Common myeloid progenitor, CD34-positive (primary cell): Measurements from ENCODE around the gene TPP1.

Source experiments
- CTCF ChIA-PET: fragments of 350-600 bp; sonication (Branson Sonifier 250); formaldehyde crosslinking; loops from one replicate; lab custom pipeline; 2021; ENCODE audit warnings: antibody characterized with exemption; lab: Charles Lee
- POLR2A ChIA-PET: fragments of 350-600 bp; sonication (Branson Sonifier 250); formaldehyde crosslinking; loops from one replicate; lab custom pipeline; 2021; ENCODE audit warnings: antibody characterized with exemption; lab: Charles Lee
- DNase-seq, 3 donors: peaks; one replicate each; pipeline versions ENCODE4 v3.0.0 to v3.0.0-alpha.2; 2013
- H3K27ac ChIP-seq, 2 experiments: 1 replicate in 1 of 2; 2 replicates in 1 of 2; pipeline ENCODE4 v1.7.0; 2013; ENCODE audit warnings: inconsistent platforms in 2 of 2, low read length in 2 of 2, mild to moderate bottlenecking in 2 of 2, low read depth in 1 of 2, moderate library complexity in 1 of 2; ENCODE audit not compliant: severe bottlenecking in 2 of 2, insufficient read depth in 1 of 2, poor library complexity in 1 of 2
- H3K27me3 ChIP-seq, 5 experiments: replicated peaks in 2 of 5; 1 replicate in 3 of 5; 2 replicates in 2 of 5; pipeline versions ENCODE4 v1.6.1 to v1.7.0; 2013; ENCODE audit warnings: low read length in 4 of 5, mild to moderate bottlenecking in 2 of 5, moderate library complexity in 2 of 5, inconsistent platforms in 1 of 5; ENCODE audit not compliant: insufficient read depth in 5 of 5, control insufficient read depth in 4 of 5
- H3K36me3 ChIP-seq, 4 experiments: 1 replicate in 2 of 4; 2 replicates in 2 of 4; pipeline versions ENCODE4 v1.6.1 to v1.7.0; 2013; ENCODE audit warnings: low read length in 3 of 4, control low read depth in 1 of 4, mild to moderate bottlenecking in 1 of 4; ENCODE audit not compliant: control insufficient read depth in 4 of 4, insufficient read depth in 4 of 4
- H3K4me1 ChIP-seq, 4 experiments: 1 replicate in 3 of 4; 2 replicates in 1 of 4; pipeline versions ENCODE4 v1.6.1 to v1.7.1; 2013; ENCODE audit warnings: low read length in 3 of 4, mild to moderate bottlenecking in 3 of 4, control low read depth in 1 of 4, inconsistent platforms in 1 of 4, moderate library complexity in 1 of 4; ENCODE audit not compliant: control insufficient read depth in 4 of 4, insufficient read depth in 4 of 4; ENCODE audit errors: control extremely low read depth in 1 of 4
- H3K4me3 ChIP-seq, 7 experiments: 1 replicate in 4 of 7; 2 replicates in 3 of 7; pipeline versions ENCODE4 v1.5.1 to v1.7.0; 2013; ENCODE audit warnings: mild to moderate bottlenecking in 7 of 7, low read length in 6 of 7, moderate library complexity in 6 of 7, inconsistent platforms in 2 of 7, low read depth in 2 of 7, control low read depth in 1 of 7; ENCODE audit not compliant: insufficient read depth in 4 of 7, control insufficient read depth in 1 of 7; ENCODE audit errors: extremely low read depth in 1 of 7
- H3K9me3 ChIP-seq, 5 experiments: 1 replicate in 4 of 5; 2 replicates in 1 of 5; pipeline versions ENCODE4 v1.6.1 to v1.7.1; 2013; ENCODE audit warnings: low read length in 4 of 5, mild to moderate bottlenecking in 2 of 5, inconsistent platforms in 1 of 5, low read depth in 1 of 5, moderate library complexity in 1 of 5; ENCODE audit not compliant: control insufficient read depth in 4 of 5, insufficient read depth in 2 of 5; ENCODE audit errors: control extremely low read depth in 1 of 5
- WGBS: methylation state at CpG from one replicate; pipeline ENCODE4 v1.1.5; 2013; ENCODE audit not compliant: insufficient coverage; 5-methylcytosine and 5-hydroxymethylcytosine counted together

The TPP1 gene

DNA sequence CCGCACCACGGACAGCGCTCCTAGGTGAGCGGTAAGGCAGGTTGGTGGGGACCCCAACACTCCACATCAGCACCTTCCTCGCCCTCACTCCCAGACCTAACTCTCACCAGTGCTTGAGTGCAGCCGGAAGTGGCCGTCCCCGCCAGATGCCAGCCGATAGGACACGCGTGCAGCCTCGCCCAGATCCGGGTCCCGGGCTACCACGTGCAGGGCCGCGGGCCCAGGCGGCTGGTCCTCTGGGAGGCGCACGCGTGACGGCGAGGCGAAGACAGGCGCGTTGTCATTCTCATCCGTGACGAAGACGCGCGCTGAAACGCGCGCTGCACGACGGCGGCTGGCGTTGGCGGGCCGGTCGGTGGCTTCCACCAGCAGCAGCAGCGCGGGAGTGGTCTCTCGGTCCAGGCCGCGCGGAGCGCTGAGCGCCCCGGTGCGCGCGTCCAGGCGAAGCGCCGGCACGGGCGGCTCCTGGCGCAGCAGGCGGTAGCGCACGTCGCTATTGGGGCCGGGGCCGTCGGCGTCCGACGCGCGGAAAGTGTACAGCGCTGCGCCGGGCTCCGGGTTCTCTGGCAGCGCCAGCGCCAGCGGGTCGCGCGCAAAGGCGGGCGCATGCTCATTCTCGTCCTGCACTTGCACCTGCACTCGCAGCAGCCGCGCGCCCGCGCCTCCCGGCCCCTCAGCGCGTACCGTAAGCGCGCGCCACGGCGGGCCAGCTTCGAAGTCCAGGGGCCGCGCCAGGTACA lies 10.8 kb upstream of the TPP1 start:
- POLR2A ChIA-PET = no interaction called here
- Histone ChIP-seq H3K9me3 (no peaks in the 10 kb centered on the region), H3K36me3 (peaks cover 0 to 44% (median 6%) of the 10 kb centered on the region in 4 experiments), H3K4me1 (peaks cover 0 to 9% (median 4%) of the 10 kb centered on the region in 4 experiments), H3K27ac (no peak overlapping the region), H3K27me3 (no peaks in the 10 kb centered on the region), H3K4me3 (no peak overlapping the region)
- 96% methylated on average over 86 of the region's 102 CpGs for WGBS
- CTCF ChIA-PET = interaction anchor here (1.2 to 1.3 kb wide), 3 partner anchors 9 to 53 kb away, joined by 3 to 5 read pairs (median 3); partner anchors contain the start of gene MRPL17
- no peak for DNase-seq

DNA sequence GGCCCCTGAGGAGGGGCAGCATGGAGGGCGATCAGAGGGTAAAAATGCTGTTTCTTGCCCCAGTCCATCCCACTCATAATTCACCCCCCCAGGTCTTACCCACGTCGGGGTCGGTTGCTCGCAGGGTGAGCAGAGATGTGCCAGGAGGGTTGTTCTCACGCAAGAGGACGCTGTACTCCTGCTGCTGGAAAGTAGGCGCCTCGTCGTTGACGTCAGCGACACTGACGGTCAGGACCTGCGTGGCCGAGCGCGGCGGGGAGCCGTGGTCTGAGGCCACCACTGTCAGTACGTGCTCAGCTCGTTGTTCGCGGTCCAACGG lies 10.3 kb upstream of the TPP1 start:
- H3K4me3 ChIP-seq = no peak overlapping the region
- peaks cover 0 to 3% (median 0%) of the 10 kb centered on the region in 4 experiments for H3K4me1 ChIP-seq
- WGBS = 97% methylated on average over 14 of the region's 24 CpGs
- no peaks in the 10 kb centered on the region for H3K9me3 ChIP-seq
- H3K36me3 ChIP-seq = peaks cover 0 to 49% (median 7%) of the 10 kb centered on the region in 4 experiments
- H3K27ac ChIP-seq = no peak overlapping the region
- POLR2A ChIA-PET = no interaction called here
- H3K27me3 ChIP-seq = no peaks in the 10 kb centered on the region
- no peak for DNase-seq
- CTCF ChIA-PET = interaction anchor here (1.2 to 1.3 kb wide), 2 partner anchors 11 to 54 kb away, joined by 3 read pairs; partner anchors contain the start of gene MRPL17

DNA sequence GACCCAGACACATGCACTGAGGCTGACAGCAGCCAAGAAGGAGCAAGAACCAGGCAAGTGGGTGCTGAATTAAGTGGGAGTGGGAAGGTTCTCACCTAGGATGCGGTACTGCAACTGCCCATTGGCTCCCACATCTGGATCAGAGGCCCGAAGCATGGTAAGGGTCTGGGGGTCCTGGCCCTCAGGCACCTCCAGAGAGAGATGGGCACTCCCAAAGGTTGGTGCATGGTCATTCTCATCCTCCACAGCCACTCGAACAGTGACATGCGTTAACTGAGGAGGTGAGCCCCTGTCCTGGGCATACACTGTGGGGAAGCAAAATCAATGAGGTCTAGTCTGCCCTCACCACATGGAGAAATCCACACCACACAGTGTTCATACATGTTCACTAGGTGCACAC lies 9.3 kb upstream of the TPP1 start:
- 95% methylated on average over 4 of the region's 4 CpGs for WGBS
- no peaks in the 10 kb centered on the region for H3K9me3 ChIP-seq
- no peak overlapping the region for H3K27ac ChIP-seq
- DNase-seq = no peak
- H3K36me3 ChIP-seq = peaks cover 0 to 53% (median 7%) of the 10 kb centered on the region in 4 experiments
- H3K4me1 ChIP-seq = peaks cover 0 to 3% (median 0%) of the 10 kb centered on the region in 4 experiments
- POLR2A ChIA-PET = no interaction called here
- CTCF ChIA-PET = interaction anchor here (0.8 to 1.3 kb wide), 3 partner anchors 10 to 55 kb away, joined by 3 read pairs; partner anchors contain the start of gene MRPL17
- no peak overlapping the region for H3K4me3 ChIP-seq
- H3K27me3 ChIP-seq = no peaks in the 10 kb centered on the region

DNA sequence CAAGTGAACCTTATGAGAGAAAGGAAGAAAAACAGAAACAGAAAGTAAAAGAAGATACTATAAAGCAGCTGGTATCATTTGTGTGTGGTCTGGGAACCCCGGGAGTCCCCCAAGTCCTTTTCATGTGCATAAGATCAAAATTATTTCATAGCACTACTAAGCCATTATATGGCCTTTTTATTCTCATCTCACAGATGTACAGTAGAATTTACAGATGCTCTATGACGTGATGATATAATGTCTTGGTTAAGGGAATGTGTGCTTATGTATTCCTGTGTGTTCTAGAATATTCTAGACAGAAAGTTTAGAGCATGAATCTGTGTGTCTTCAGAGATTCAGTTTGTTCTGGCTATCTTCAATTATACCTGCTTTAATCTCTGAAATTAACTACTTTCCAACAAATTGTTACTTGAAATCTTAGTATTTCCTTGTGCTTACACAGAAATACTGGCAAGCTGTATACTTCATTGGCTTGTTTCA lies 8.6 kb upstream of the TPP1 start:
- Histone ChIP-seq H3K27ac (no peak overlapping the region), H3K4me3 (no peak overlapping the region), H3K9me3 (no peaks in the 10 kb centered on the region), H3K27me3 (no peaks in the 10 kb centered on the region), H3K36me3 (peaks cover 0 to 54% (median 6%) of the 10 kb centered on the region in 4 experiments), H3K4me1 (peaks cover 0 to 3% (median 0%) of the 10 kb centered on the region in 4 experiments)
- ChIA-PET CTCF (interaction anchor here (1.2 kb wide), 2 partner anchors 12 to 14 kb away, joined by 3 to 5 read pairs; no protein-coding TSS in a partner anchor), POLR2A (no interaction called here)
- WGBS = 83% methylated on average over 1 of the region's 2 CpGs
- peak in 1 of 3 donors; percentile 27 for DNase-seq

DNA sequence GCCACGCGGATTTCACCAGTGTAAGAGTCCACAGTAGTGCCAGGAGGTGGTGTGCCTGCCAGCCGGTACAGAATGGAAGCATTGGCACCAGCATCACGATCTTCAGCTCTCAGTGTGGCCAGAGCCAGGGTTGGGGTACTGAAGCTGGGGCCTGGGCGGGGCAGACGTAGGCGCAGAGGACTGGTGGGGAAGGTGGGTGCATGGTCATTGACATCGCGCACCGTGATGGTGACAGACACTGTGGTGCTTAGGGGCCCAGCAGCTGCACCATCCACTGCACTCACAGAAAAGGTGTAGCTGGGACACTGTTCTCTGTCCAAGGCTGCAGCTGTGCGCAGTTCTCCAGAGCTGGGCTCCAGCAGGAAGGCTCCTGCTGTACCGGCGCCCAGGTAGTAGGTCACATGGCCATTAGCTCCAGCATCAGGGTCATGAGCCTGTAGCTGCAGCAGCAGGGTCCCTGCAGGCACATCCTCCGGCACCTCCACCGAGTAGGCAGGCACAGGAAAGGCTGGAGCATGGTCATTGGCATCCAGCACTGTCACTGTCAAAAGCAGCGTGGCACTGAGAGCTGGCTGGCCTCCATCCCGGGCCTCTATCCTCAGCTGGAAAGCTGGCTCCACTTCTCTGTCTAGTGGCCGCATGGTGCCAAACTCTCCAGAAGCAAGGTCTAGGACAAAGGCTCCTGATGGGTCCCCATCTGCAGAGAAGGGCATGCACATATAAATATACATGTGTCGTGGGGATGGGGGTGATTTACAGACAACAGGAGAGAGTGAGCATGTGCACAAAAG lies 7.9 kb upstream of the TPP1 start:
- CTCF ChIA-PET = interaction anchor here (1.2 kb wide), 2 partner anchors 13 kb away, joined by 3 to 5 read pairs; no protein-coding TSS in a partner anchor
- Histone ChIP-seq H3K27me3 (no peaks in the 10 kb centered on the region), H3K4me3 (no peak overlapping the region), H3K9me3 (no peaks in the 10 kb centered on the region), H3K4me1 (no peaks in the 10 kb centered on the region), H3K27ac (no peak overlapping the region), H3K36me3 (peaks cover 0 to 53% (median 6%) of the 10 kb centered on the region in 4 experiments)
- WGBS = 85% methylated on average over 17 of the region's 19 CpGs
- POLR2A ChIA-PET = no interaction called here
- DNase-seq = no peak

DNA sequence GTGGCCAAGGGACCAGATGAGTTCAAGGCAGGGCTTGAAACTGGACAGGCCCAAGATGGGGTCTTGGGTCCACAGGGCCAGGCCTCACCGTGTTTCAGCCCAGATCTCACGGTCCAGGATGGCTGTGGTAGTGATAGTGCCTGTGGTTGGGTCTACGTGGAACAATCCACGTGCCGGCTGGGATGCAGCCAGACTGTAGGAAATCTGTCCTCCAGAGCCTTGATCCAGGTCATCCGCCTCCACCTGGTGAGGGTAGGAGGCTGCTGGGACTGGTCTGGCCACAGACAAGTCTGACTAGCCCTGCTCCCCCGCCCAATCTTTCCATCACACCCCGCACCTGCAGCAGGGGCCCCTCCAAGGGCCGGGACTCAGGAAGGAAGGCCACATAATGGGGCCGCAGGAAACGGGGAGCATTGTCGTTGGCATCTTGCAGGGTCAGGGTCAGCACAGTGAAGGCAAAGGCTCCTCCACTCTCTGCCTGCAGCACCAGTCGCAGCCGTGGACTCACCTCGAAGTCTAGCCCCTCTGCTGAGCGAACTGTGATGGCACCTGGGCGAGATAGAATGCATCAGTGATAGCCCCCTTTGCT lies 6.7 kb upstream of the TPP1 start:
- ChIA-PET CTCF (interaction anchor here (1.7 kb wide), 1 partner anchor 24 kb away, joined by 5 read pairs; no protein-coding TSS in a partner anchor), POLR2A (no interaction called here)
- Histone ChIP-seq H3K27ac (no peak overlapping the region), H3K4me3 (no peak overlapping the region), H3K9me3 (no peaks in the 10 kb centered on the region), H3K27me3 (no peaks in the 10 kb centered on the region), H3K4me1 (peaks cover 0 to 1% (median 0%) of the 10 kb centered on the region in 4 experiments), H3K36me3 (peaks cover 0 to 50% (median 6%) of the 10 kb centered on the region in 4 experiments)
- 94% methylated on average over 15 of the region's 17 CpGs for WGBS
- no peak for DNase-seq
